ENCODE results near the gene LRP2BP. TPM values are rescaled to one million over a fixed set of nuclear protein-coding genes. Genes with fewer than 3 reads are reported as not detected.
"Not testable (repeated sequence)": the region's sequence is repeated elsewhere in the genome, so short reads cannot be mapped to it uniquely, and the experiment has no call there.

LRP2BP gene
- total RNA-seq, 2 donors from 2014 or later = 0.30 to 0.42 TPM

GRCh38 chr4:185335579-185335978 is 60.1 kb downstream of the LRP2BP start:
- DNase-seq = no peak
- Histone ChIP-seq H3K36me3 (no peaks in the 10 kb centered on the region), H3K4me3 (no peak overlapping the region), H3K27me3 (no peaks in the 10 kb centered on the region), H3K9ac (ENCODE audit: low read depth in 2 of 2, low read length in 2 of 2) (no peak overlapping the region), H3K27ac (no peak overlapping the region), H3K4me1 (no peaks in the 10 kb centered on the region), H3K9me3 (no peaks in the 10 kb centered on the region)
- TF ChIP-seq CTCF (IDR thresholded peaks at IDR 0.05) = no peak
- intact Hi-C loops (cut with DNase I) = no loop called here

GRCh38 chr4:185334326-185334725 is 61.4 kb downstream of the LRP2BP start:
- no peaks in the 10 kb centered on the region for H3K27me3 ChIP-seq
- DNase-seq = no peak
- intact Hi-C loops (cut with DNase I) = no loop called here
- TF ChIP-seq CTCF (IDR thresholded peaks at IDR 0.05) = no peak
- no peaks in the 10 kb centered on the region for H3K36me3 ChIP-seq
- no peak overlapping the region for H3K4me3 ChIP-seq
- H3K9ac ChIP-seq (ENCODE audit: low read depth in 2 of 2, low read length in 2 of 2) = no peak overlapping the region
- no peaks in the 10 kb centered on the region for H3K4me1 ChIP-seq
- H3K9me3 ChIP-seq = no peaks in the 10 kb centered on the region
- no peak overlapping the region for H3K27ac ChIP-seq

- no peak for DNase-seq
- Histone ChIP-seq H3K27ac (no peak overlapping the region), H3K4me3 (no peak overlapping the region), H3K27me3 (no peaks in the 10 kb centered on the region), H3K9me3 (no peaks in the 10 kb centered on the region), H3K4me1 (no peaks in the 10 kb centered on the region), H3K36me3 (no peaks in the 10 kb centered on the region), H3K9ac (ENCODE audit: low read depth in 2 of 2, low read length in 2 of 2) (no peak overlapping the region)
- intact Hi-C loops (cut with DNase I) = no loop called here
- TF ChIP-seq CTCF (IDR thresholded peaks at IDR 0.05) = no peak
Observed at GRCh38 chr4:185332575-185333464, 62.9 kb downstream of the LRP2BP start.

GRCh38 chr4:185329879-185330510 is 65.7 kb downstream of the LRP2BP start:
- H3K27me3 ChIP-seq; DNase-seq; H3K4me1 ChIP-seq; intact Hi-C loops (cut with DNase I); H3K9me3 ChIP-seq; H3K4me3 ChIP-seq; H3K36me3 ChIP-seq; H3K9ac ChIP-seq (ENCODE audit: low read depth in 2 of 2, low read length in 2 of 2); H3K27ac ChIP-seq: not testable (repeated sequence)

- Histone ChIP-seq H3K9ac (ENCODE audit: low read depth in 2 of 2, low read length in 2 of 2) (no peak overlapping the region), H3K9me3 (no peaks in the 10 kb centered on the region), H3K27me3 (no peaks in the 10 kb centered on the region), H3K4me3 (no peak overlapping the region), H3K27ac (no peak overlapping the region), H3K36me3 (no peaks in the 10 kb centered on the region), H3K4me1 (no peaks in the 10 kb centered on the region)
- DNase-seq = no peak
- TF ChIP-seq CTCF (IDR thresholded peaks at IDR 0.05) = no peak
- intact Hi-C loops (cut with DNase I) = no loop called here
Observed at GRCh38 chr4:185328586-185328985, 67.1 kb downstream of the LRP2BP start.

GRCh38 chr4:185325721-185326120 is 70.0 kb downstream of the LRP2BP start:
- H3K9ac ChIP-seq (ENCODE audit: low read depth in 2 of 2, low read length in 2 of 2); H3K36me3 ChIP-seq; H3K4me1 ChIP-seq; DNase-seq; intact Hi-C loops (cut with DNase I); H3K27me3 ChIP-seq; H3K27ac ChIP-seq; H3K9me3 ChIP-seq; H3K4me3 ChIP-seq: not testable (repeated sequence)

GRCh38 chr4:185324361-185324760 is 71.4 kb downstream of the LRP2BP start:
- H3K9ac ChIP-seq (ENCODE audit: low read depth in 2 of 2, low read length in 2 of 2); DNase-seq; H3K4me3 ChIP-seq; intact Hi-C loops (cut with DNase I); H3K27ac ChIP-seq; H3K27me3 ChIP-seq; H3K9me3 ChIP-seq; H3K4me1 ChIP-seq; H3K36me3 ChIP-seq: not testable (repeated sequence)

Measured in colonic mucosa (tissue), 4 donors.